ENCODE results near the gene TIMM23.

The TIMM23 gene

GRCh38 chr10:46002916-46003693 is 30.8 kb downstream of the TIMM23 start:
- Histone ChIP-seq H3K4ac (ENCODE audit: low read depth, low read length) (no peak overlapping the region), H4K8ac (ENCODE audit: low read depth, low read length) (no peak overlapping the region), H2AK5ac (ENCODE audit: low read length) (no peak overlapping the region), H3K36me3 (ENCODE audit: control insufficient read depth in 1 of 2, insufficient read depth in 2 of 2, low read length in 2 of 2) (peaks cover 27 to 38% of the 10 kb centered on the region in 2 experiments), H3K9ac (ENCODE audit: low read length) (no peak overlapping the region), H3K79me2 (ENCODE audit: control insufficient read depth, insufficient read depth, low read length, poor library complexity) (no peaks in the 10 kb centered on the region), H3K9me3 (ENCODE audit: insufficient read depth, low read depth, low read length) (no peaks in the 10 kb centered on the region), H3K27me3 (ENCODE audit: insufficient read depth, low read length) (no peaks in the 10 kb centered on the region), H2BK12ac (ENCODE audit: low read length) (no peak overlapping the region), H3K14ac (ENCODE audit: low read length) (no peak overlapping the region), H3K4me3 (ENCODE audit: low read depth, low read length) (no peak overlapping the region), H2AFZ (ENCODE audit: insufficient read depth, low read length, poor library complexity) (no peak overlapping the region), H3K4me2 (ENCODE audit: low read length) (no peak overlapping the region), H3K23ac (ENCODE audit: low read length) (no peak overlapping the region), H4K91ac (ENCODE audit: low read depth, low read length) (no peak overlapping the region), H3K79me1 (ENCODE audit: low read length) (no peaks in the 10 kb centered on the region), H2BK5ac (ENCODE audit: low read depth, low read length, poor library complexity) (no peak overlapping the region), H3K4me1 (ENCODE audit: control insufficient read depth in 1 of 2, insufficient read depth in 2 of 2, low read length in 2 of 2) (no peaks in the 10 kb centered on the region), H4K12ac (ENCODE audit: low read depth, low read length) (peak overlapping the region; percentile 43), H2BK120ac (ENCODE audit: insufficient read depth, low read length, poor library complexity) (no peak overlapping the region), H3K27ac (ENCODE audit: low read depth, low read length) (no peak overlapping the region), H3K18ac (ENCODE audit: low read length) (no peak overlapping the region)
- no peak for DNase-seq
- no CpG with 5 or more reads among the region's 9 CpGs for WGBS (ENCODE audit: extremely low coverage, insufficient coverage, insufficient read length)

- WGBS (ENCODE audit: extremely low coverage, insufficient coverage, insufficient read length): no CpG with 5 or more reads among the region's 2 CpGs
These were observed 32.7 kb downstream of the TIMM23 start for GRCh38 chr10:46004963-46005362.

GRCh38 chr10:46005383-46005782 is 33.1 kb downstream of the TIMM23 start:
- Histone ChIP-seq H3K27me3 (ENCODE audit: insufficient read depth, low read length) (no peaks in the 10 kb centered on the region), H2BK12ac (ENCODE audit: low read length) (no peak overlapping the region), H3K4ac (ENCODE audit: low read depth, low read length) (no peak overlapping the region), H3K9ac (ENCODE audit: low read length) (no peak overlapping the region), H3K14ac (ENCODE audit: low read length) (no peak overlapping the region), H3K4me1 (ENCODE audit: control insufficient read depth in 1 of 2, insufficient read depth in 2 of 2, low read length in 2 of 2) (no peaks in the 10 kb centered on the region), H4K91ac (ENCODE audit: low read depth, low read length) (no peak overlapping the region), H3K79me1 (ENCODE audit: low read length) (no peaks in the 10 kb centered on the region), H3K18ac (ENCODE audit: low read length) (no peak overlapping the region), H2AFZ (ENCODE audit: insufficient read depth, low read length, poor library complexity) (no peak overlapping the region), H3K36me3 (ENCODE audit: control insufficient read depth in 1 of 2, insufficient read depth in 2 of 2, low read length in 2 of 2) (peaks cover 25 to 44% of the 10 kb centered on the region in 2 experiments), H3K27ac (ENCODE audit: low read depth, low read length) (no peak overlapping the region), H3K79me2 (ENCODE audit: control insufficient read depth, insufficient read depth, low read length, poor library complexity) (no peaks in the 10 kb centered on the region), H3K9me3 (ENCODE audit: insufficient read depth, low read depth, low read length) (peaks cover 2% of the 10 kb centered on the region), H3K23ac (ENCODE audit: low read length) (no peak overlapping the region), H2AK5ac (ENCODE audit: low read length) (no peak overlapping the region), H3K4me2 (ENCODE audit: low read length) (no peak overlapping the region), H2BK5ac (ENCODE audit: low read depth, low read length, poor library complexity) (no peak overlapping the region), H2BK120ac (ENCODE audit: insufficient read depth, low read length, poor library complexity) (no peak overlapping the region), H4K8ac (ENCODE audit: low read depth, low read length) (no peak overlapping the region), H3K4me3 (ENCODE audit: low read depth, low read length) (no peak overlapping the region), H4K12ac (ENCODE audit: low read depth, low read length) (no peak overlapping the region)
- no CpG with 5 or more reads among the region's 4 CpGs for WGBS (ENCODE audit: extremely low coverage, insufficient coverage, insufficient read length)
- DNase-seq: no peak

More at GRCh38 chr10:46004963-46005362, 32.7 kb downstream of the TIMM23 start:
- H4K91ac ChIP-seq (ENCODE audit: low read depth, low read length): no peak overlapping the region
- no peak overlapping the region for H3K14ac ChIP-seq (ENCODE audit: low read length)
- peaks cover 2% of the 10 kb centered on the region for H3K9me3 ChIP-seq (ENCODE audit: insufficient read depth, low read depth, low read length)
- H2AK5ac ChIP-seq (ENCODE audit: low read length): no peak overlapping the region
- no peak overlapping the region for H3K4me3 ChIP-seq (ENCODE audit: low read depth, low read length)
- no peaks in the 10 kb centered on the region for H3K79me2 ChIP-seq (ENCODE audit: control insufficient read depth, insufficient read depth, low read length, poor library complexity)
- H3K27ac ChIP-seq (ENCODE audit: low read depth, low read length): no peak overlapping the region
- no peaks in the 10 kb centered on the region for H3K27me3 ChIP-seq (ENCODE audit: insufficient read depth, low read length)
- no peak for DNase-seq
- no peak overlapping the region for H2BK12ac ChIP-seq (ENCODE audit: low read length)
- no peak overlapping the region for H3K23ac ChIP-seq (ENCODE audit: low read length)
- H3K4me1 ChIP-seq (ENCODE audit: control insufficient read depth in 1 of 2, insufficient read depth in 2 of 2, low read length in 2 of 2): no peaks in the 10 kb centered on the region
- no peak overlapping the region for H3K9ac ChIP-seq (ENCODE audit: low read length)
- H2AFZ ChIP-seq (ENCODE audit: insufficient read depth, low read length, poor library complexity): no peak overlapping the region
- H3K18ac ChIP-seq (ENCODE audit: low read length): no peak overlapping the region
- no peak overlapping the region for H2BK120ac ChIP-seq (ENCODE audit: insufficient read depth, low read length, poor library complexity)
- H3K4ac ChIP-seq (ENCODE audit: low read depth, low read length): no peak overlapping the region
- H3K4me2 ChIP-seq (ENCODE audit: low read length): no peak overlapping the region
- H4K8ac ChIP-seq (ENCODE audit: low read depth, low read length): no peak overlapping the region
- H3K36me3 ChIP-seq (ENCODE audit: control insufficient read depth in 1 of 2, insufficient read depth in 2 of 2, low read length in 2 of 2): peaks cover 25 to 42% of the 10 kb centered on the region in 2 experiments
- H3K79me1 ChIP-seq (ENCODE audit: low read length): no peaks in the 10 kb centered on the region
- H4K12ac ChIP-seq (ENCODE audit: low read depth, low read length): no peak overlapping the region
- no peak overlapping the region for H2BK5ac ChIP-seq (ENCODE audit: low read depth, low read length, poor library complexity)

- H3K9ac ChIP-seq (ENCODE audit: low read length): no peak overlapping the region
- H2BK5ac ChIP-seq (ENCODE audit: low read depth, low read length, poor library complexity): no peak overlapping the region
- no peak overlapping the region for H4K8ac ChIP-seq (ENCODE audit: low read depth, low read length)
- no peak overlapping the region for H3K23ac ChIP-seq (ENCODE audit: low read length)
- no CpG with 5 or more reads among the region's 3 CpGs for WGBS (ENCODE audit: extremely low coverage, insufficient coverage, insufficient read length)
- no peak for DNase-seq
- no peak overlapping the region for H2BK120ac ChIP-seq (ENCODE audit: insufficient read depth, low read length, poor library complexity)
- no peaks in the 10 kb centered on the region for H3K79me2 ChIP-seq (ENCODE audit: control insufficient read depth, insufficient read depth, low read length, poor library complexity)
- no peak overlapping the region for H4K12ac ChIP-seq (ENCODE audit: low read depth, low read length)
- H3K27me3 ChIP-seq (ENCODE audit: insufficient read depth, low read length): no peaks in the 10 kb centered on the region
- H2BK12ac ChIP-seq (ENCODE audit: low read length): no peak overlapping the region
- H3K79me1 ChIP-seq (ENCODE audit: low read length): no peaks in the 10 kb centered on the region
- H3K14ac ChIP-seq (ENCODE audit: low read length): no peak overlapping the region
- no peak overlapping the region for H3K27ac ChIP-seq (ENCODE audit: low read depth, low read length)
- peaks cover 2% of the 10 kb centered on the region for H3K9me3 ChIP-seq (ENCODE audit: insufficient read depth, low read depth, low read length)
- H3K18ac ChIP-seq (ENCODE audit: low read length): no peak overlapping the region
- H3K4me3 ChIP-seq (ENCODE audit: low read depth, low read length): no peak overlapping the region
- no peak overlapping the region for H3K4me2 ChIP-seq (ENCODE audit: low read length)
- no peak overlapping the region for H3K4ac ChIP-seq (ENCODE audit: low read depth, low read length)
- H3K4me1 ChIP-seq (ENCODE audit: control insufficient read depth in 1 of 2, insufficient read depth in 2 of 2, low read length in 2 of 2): no peaks in the 10 kb centered on the region
- no peak overlapping the region for H2AK5ac ChIP-seq (ENCODE audit: low read length)
- no peak overlapping the region for H2AFZ ChIP-seq (ENCODE audit: insufficient read depth, low read length, poor library complexity)
- H3K36me3 ChIP-seq (ENCODE audit: control insufficient read depth in 1 of 2, insufficient read depth in 2 of 2, low read length in 2 of 2): peaks cover 29 to 49% of the 10 kb centered on the region in 2 experiments
- no peak overlapping the region for H4K91ac ChIP-seq (ENCODE audit: low read depth, low read length)
These were observed 33.9 kb downstream of the TIMM23 start for GRCh38 chr10:46006219-46006618.

All from trophoblast cell (in vitro differentiated cells and primary cell).